GM19193 (cell line): Measurements from ENCODE around the gene FIP1L1.
A peak's percentile ranks its signal among the peaks of the same experiment; 100 is the strongest.

Source experiments
- POLR2A ChIP-seq: IDR thresholded peaks from 4 replicates; pipeline ENCODE4 v1.6.1; 2011; ENCODE audit not compliant: insufficient read depth, insufficient read length; ENCODE audit errors: extremely low read depth

FIP1L1 gene

GRCh38 chr4:53377319-53378170 is at the start of gene FIP1L1:
TSS of gene FIP1L1 (plus strand) at chr4:53377641. CDS start at chr4:53377839, 198 bp downstream.
- peak; percentile 91 for TF ChIP-seq POLR2A

- TF ChIP-seq POLR2A: no peak
Measured at GRCh38 chr4:53346920-53347852, 30.3 kb upstream of the FIP1L1 start.

GRCh38 chr4:53348046-53348445 is 29.4 kb upstream of the FIP1L1 start:
- no peak for TF ChIP-seq POLR2A

GRCh38 chr4:53349091-53349491 is 28.4 kb upstream of the FIP1L1 start:
- TF ChIP-seq POLR2A: no peak

GRCh38 chr4:53354012-53354722 is 23.3 kb upstream of the FIP1L1 start:
- TF ChIP-seq POLR2A: no peak

GRCh38 chr4:53355930-53356521 is 21.4 kb upstream of the FIP1L1 start:
- TF ChIP-seq POLR2A: no peak

GRCh38 chr4:53361451-53361850 is 16.0 kb upstream of the FIP1L1 start:
- no peak for TF ChIP-seq POLR2A

GRCh38 chr4:53362093-53362492 is 15.3 kb upstream of the FIP1L1 start:
- no peak for TF ChIP-seq POLR2A

- TF ChIP-seq POLR2A: no peak
Measured at GRCh38 chr4:53364624-53365023, 12.8 kb upstream of the FIP1L1 start.

GRCh38 chr4:53365121-53365485 is 12.3 kb upstream of the FIP1L1 start:
- TF ChIP-seq POLR2A: no peak

- TF ChIP-seq POLR2A: peak; percentile 74
Measured at GRCh38 chr4:53365486-53366300, 11.7 kb upstream of the FIP1L1 start, which contains the start of gene SCFD2. TSS of gene SCFD2 (minus strand) at chr4:53366061.

GRCh38 chr4:53366301-53366716 is 11.1 kb upstream of the FIP1L1 start:
- TF ChIP-seq POLR2A: no peak

GRCh38 chr4:53367721-53368120 is 9.7 kb upstream of the FIP1L1 start:
- no peak for TF ChIP-seq POLR2A

GRCh38 chr4:53371049-53371448 is 6.4 kb upstream of the FIP1L1 start:
- TF ChIP-seq POLR2A: no peak
